Ascending aorta (tissue), 2 donors: ENCODE data around the gene ADCY2. TPM values are rescaled to one million over a fixed set of nuclear protein-coding genes. Genes with fewer than 3 reads are reported as not detected.
A peak's percentile ranks its signal among the peaks of the same experiment; 100 is the strongest.

Experiments
- DNase-seq, 2 donors: peaks; one replicate each; pipeline ENCODE4 v3.0.0-alpha.2; 2019; ENCODE audit warnings: low spot score in 2 of 2
- H3K27ac ChIP-seq, 2 donors: fragments of 200-600 bp; sonication (generic); one replicate each; pipeline ENCODE4 v1.5.1; 2016 to 2017; ENCODE audit warnings: mild to moderate bottlenecking in 1 of 2
- H3K27me3 ChIP-seq: fragments of 200-600 bp; sonication (generic); one replicate; pipeline ENCODE4 v1.5.1; 2017
- H3K36me3 ChIP-seq, 2 donors: fragments of 200-600 bp; sonication (generic); one replicate each; pipeline ENCODE4 v1.5.1; 2016
- H3K4me1 ChIP-seq, 2 donors: fragments of 200-600 bp; sonication (generic); one replicate each; pipeline ENCODE4 v1.5.1; 2016 to 2017; ENCODE audit warnings: mild to moderate bottlenecking in 1 of 2
- H3K4me3 ChIP-seq, 2 donors: fragments of 200-600 bp; sonication (generic); one replicate each; pipeline ENCODE4 v1.5.1; 2016 to 2017; ENCODE audit warnings: mild to moderate bottlenecking in 1 of 2
- H3K9me3 ChIP-seq, 2 donors: fragments of 200-600 bp; sonication (generic); one replicate each; pipeline ENCODE4 v1.5.1; 2016
- intact Hi-C: fragments of 100-400 bp; cut with DNase I; formaldehyde crosslinking; loops from one replicate; pipeline ENCODE4 v1.15.1; 2023
- total RNA-seq: library from RNA; depleted of rRNA; stranded (reverse); fragments of >200 nt; gene quantifications from one replicate; pipeline ENCODE4 v1.1.0, GENCODE V29; 2016
- TF ChIP-seq, protein P1 (sequence below), 3 experiments: fragments of 200-600 bp in 2 of 3; fragments of 450-650 bp in 1 of 3; sonication (generic) in 2 of 3; IDR thresholded peaks; one replicate each; pipeline ENCODE4 v1.5.1; 2016 to 2019; ENCODE audit warnings: antibody characterized with exemption in 3 of 3, mild to moderate bottlenecking in 1 of 3, moderate library complexity in 1 of 3

ADCY2 gene
- total RNA-seq, 1 donor from 2014 or later = 0.11 TPM

- Histone ChIP-seq H3K27ac (no peak overlapping the region), H3K36me3 (no peaks in the 10 kb centered on the region), H3K4me1 (peaks cover 3% of the 10 kb centered on the region in 2 donors), H3K4me3 (no peak overlapping the region), H3K27me3 (no peaks in the 10 kb centered on the region), H3K9me3 (no peaks in the 10 kb centered on the region)
- DNase-seq = no peak
- intact Hi-C loops = loop anchor here (10.0 kb wide), 4 partner anchors 127 to 937 kb away; partner anchors contain the start of genes CFAP90, NSUN2 and SRD5A1
- TF ChIP-seq, protein P1, sequence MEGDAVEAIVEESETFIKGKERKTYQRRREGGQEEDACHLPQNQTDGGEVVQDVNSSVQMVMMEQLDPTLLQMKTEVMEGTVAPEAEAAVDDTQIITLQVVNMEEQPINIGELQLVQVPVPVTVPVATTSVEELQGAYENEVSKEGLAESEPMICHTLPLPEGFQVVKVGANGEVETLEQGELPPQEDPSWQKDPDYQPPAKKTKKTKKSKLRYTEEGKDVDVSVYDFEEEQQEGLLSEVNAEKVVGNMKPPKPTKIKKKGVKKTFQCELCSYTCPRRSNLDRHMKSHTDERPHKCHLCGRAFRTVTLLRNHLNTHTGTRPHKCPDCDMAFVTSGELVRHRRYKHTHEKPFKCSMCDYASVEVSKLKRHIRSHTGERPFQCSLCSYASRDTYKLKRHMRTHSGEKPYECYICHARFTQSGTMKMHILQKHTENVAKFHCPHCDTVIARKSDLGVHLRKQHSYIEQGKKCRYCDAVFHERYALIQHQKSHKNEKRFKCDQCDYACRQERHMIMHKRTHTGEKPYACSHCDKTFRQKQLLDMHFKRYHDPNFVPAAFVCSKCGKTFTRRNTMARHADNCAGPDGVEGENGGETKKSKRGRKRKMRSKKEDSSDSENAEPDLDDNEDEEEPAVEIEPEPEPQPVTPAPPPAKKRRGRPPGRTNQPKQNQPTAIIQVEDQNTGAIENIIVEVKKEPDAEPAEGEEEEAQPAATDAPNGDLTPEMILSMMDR (IDR thresholded peaks at IDR 0.05) = peak; percentile 13 to 65 (median 54)
Observed at GRCh38 chr5:7391814-7392692, 3.9 kb upstream of the ADCY2 start.

- H3K27me3 ChIP-seq = no peaks in the 10 kb centered on the region
- H3K27ac ChIP-seq = no peak overlapping the region
- H3K9me3 ChIP-seq = no peaks in the 10 kb centered on the region
- no peak for DNase-seq
- H3K36me3 ChIP-seq = no peaks in the 10 kb centered on the region
- intact Hi-C loops = loop anchor here (10.0 kb wide), 4 partner anchors 128 to 938 kb away; partner anchors contain the start of genes CFAP90, NSUN2 and SRD5A1
- peaks cover 3% of the 10 kb centered on the region in 2 donors for H3K4me1 ChIP-seq
- H3K4me3 ChIP-seq = no peak overlapping the region
- TF ChIP-seq, protein P1 (IDR thresholded peaks at IDR 0.05) = no peak
Observed at GRCh38 chr5:7392693-7393024, 3.3 kb upstream of the ADCY2 start.

- Histone ChIP-seq H3K4me1 (peaks cover 3% of the 10 kb centered on the region in 2 donors), H3K27ac (peak overlapping the region; percentile 72 to 84), H3K27me3 (no peaks in the 10 kb centered on the region), H3K9me3 (no peaks in the 10 kb centered on the region), H3K36me3 (no peaks in the 10 kb centered on the region), H3K4me3 (no peak overlapping the region)
- intact Hi-C loops = loop anchor here (10.0 kb wide), 4 partner anchors 129 to 939 kb away; partner anchors contain the start of genes CFAP90, NSUN2 and SRD5A1
- DNase-seq = no peak
- TF ChIP-seq, protein P1 (IDR thresholded peaks at IDR 0.05) = no peak
Observed at GRCh38 chr5:7393921-7394799, 1.8 kb upstream of the ADCY2 start.

DNA sequence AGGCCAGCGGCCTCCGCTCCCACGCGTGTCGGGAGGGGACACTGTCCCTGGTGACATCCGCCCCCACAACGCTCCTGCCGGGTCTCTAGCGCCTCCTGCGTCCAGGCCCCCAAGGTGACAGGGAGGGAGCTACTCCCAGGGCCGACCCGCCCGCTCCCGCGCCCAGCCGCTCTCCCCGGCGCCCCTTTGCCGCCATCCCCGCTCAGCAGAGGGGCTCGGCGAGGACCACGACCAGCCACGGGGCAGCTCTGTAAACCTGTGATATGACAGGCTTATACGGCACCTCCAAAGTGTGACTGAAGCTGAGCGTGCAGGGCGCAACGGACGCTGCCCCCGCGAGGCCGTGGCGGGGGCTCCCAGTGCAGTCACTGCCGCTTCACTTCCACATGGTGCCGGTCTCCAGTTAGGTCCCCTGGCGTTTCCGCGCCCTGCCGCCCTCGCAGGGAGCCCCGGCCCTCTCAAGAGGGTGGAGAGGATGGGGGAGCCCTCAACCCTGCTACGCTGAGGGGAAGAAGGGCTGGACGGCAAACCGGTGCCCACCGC lies 978 bp upstream of the ADCY2 start:
- DNase-seq = no peak

More for the DNA sequence above, 978 bp upstream of the ADCY2 start:
- Histone ChIP-seq H3K36me3 (no peaks in the 10 kb centered on the region), H3K27ac (peak overlapping the region; percentile 72 to 84), H3K4me1 (peaks cover 3% of the 10 kb centered on the region in 2 donors), H3K4me3 (peak overlapping the region; percentile 54 to 80), H3K27me3 (no peaks in the 10 kb centered on the region), H3K9me3 (no peaks in the 10 kb centered on the region)
- intact Hi-C loops = loop anchor here (5.0 to 10.0 kb wide), 6 partner anchors 97 to 940 kb away; partner anchors contain the start of genes CFAP90, NSUN2 and SRD5A1
- TF ChIP-seq, protein P1 (IDR thresholded peaks at IDR 0.05) = no peak
